GM23338 (cell line): Measurements from ENCODE around the gene PORCN. TPM values are rescaled to one million over a fixed set of nuclear protein-coding genes. Genes with fewer than 3 reads are reported as not detected.

Experiments used
- ATAC-seq: fragments of 200-7000 bp; cut with Tn5 transposase; 3 replicates; pipeline ENCODE4 v1.9.1; 2020
- DNase-seq: peaks from one replicate; pipeline ENCODE4 v3.0.0-alpha.2; 2015; ENCODE audit warnings: low spot score
- H2AFZ ChIP-seq: fragments of 200-600 bp; sonication (generic); 2 replicates; pipeline ENCODE4 v1.8.0; 2016; ENCODE audit warnings: antibody characterized with exemption, mild to moderate bottlenecking, moderate library complexity
- H3F3A ChIP-seq: fragments of 200-600 bp; sonication (generic); replicated peaks from 2 replicates; pipeline ENCODE4 v1.8.0; 2017; ENCODE audit warnings: antibody characterized with exemption, mixed run types, low read depth
- H3K27ac ChIP-seq: fragments of 200-600 bp; sonication (generic); 2 replicates; pipeline ENCODE4 v1.6.1; 2016; ENCODE audit warnings: low read depth
- H3K27me3 ChIP-seq: fragments of 200-600 bp; sonication (generic); 2 replicates; pipeline ENCODE4 v1.8.0; 2016; ENCODE audit warnings: mild to moderate bottlenecking, mixed run types, moderate library complexity; ENCODE audit not compliant: insufficient read depth
- H3K36me3 ChIP-seq: fragments of 200-600 bp; sonication (generic); 2 replicates; pipeline ENCODE4 v1.8.0; 2016; ENCODE audit warnings: mild to moderate bottlenecking; ENCODE audit not compliant: insufficient read depth
- H3K4me1 ChIP-seq: fragments of 200-600 bp; sonication (generic); 2 replicates; pipeline ENCODE4 v1.8.0; 2016; ENCODE audit warnings: mild to moderate bottlenecking, moderate library complexity; ENCODE audit not compliant: insufficient read depth
- H3K4me2 ChIP-seq: fragments of 200-600 bp; sonication (generic); 2 replicates; pipeline ENCODE4 v1.7.1; 2017; ENCODE audit warnings: mixed run types
- H3K4me3 ChIP-seq: fragments of 200-600 bp; sonication (generic); 2 replicates; pipeline ENCODE4 v1.6.1; 2016; ENCODE audit warnings: mixed run types
- H3K79me2 ChIP-seq: fragments of 200-600 bp; sonication (generic); replicated peaks from 2 replicates; pipeline ENCODE4 v1.8.0; 2017; ENCODE audit warnings: mild to moderate bottlenecking; ENCODE audit not compliant: insufficient read depth
- H3K9me2 ChIP-seq: fragments of 200-600 bp; sonication (generic); 2 replicates; pipeline ENCODE4 v1.8.0; 2017; ENCODE audit not compliant: insufficient read depth
- H4K20me1 ChIP-seq: fragments of 200-600 bp; sonication (generic); replicated peaks from 2 replicates; pipeline ENCODE4 v1.8.0; 2017; ENCODE audit warnings: mild to moderate bottlenecking; ENCODE audit not compliant: insufficient read depth
- H3K27ac Mint-ChIP-seq: 2 replicates; pipeline ENCODE4 v1.8.0; 2020; ENCODE audit warnings: inconsistent platforms, mild to moderate bottlenecking, moderate library complexity, mixed read lengths
- H3K27me3 Mint-ChIP-seq: 3 replicates; pipeline ENCODE4 v1.8.0; 2022; ENCODE audit warnings: low read depth, mild to moderate bottlenecking, moderate library complexity, mixed read lengths, inconsistent platforms; ENCODE audit not compliant: insufficient read depth, poor library complexity
- H3K36me3 Mint-ChIP-seq: 3 replicates; pipeline ENCODE4 v1.8.0; 2021; ENCODE audit warnings: low read depth, mild to moderate bottlenecking, inconsistent platforms, moderate library complexity, mixed read lengths
- H3K4me1 Mint-ChIP-seq: 3 replicates; pipeline ENCODE4 v1.8.0; 2020; ENCODE audit warnings: mild to moderate bottlenecking, inconsistent platforms, mixed read lengths
- H3K4me3 Mint-ChIP-seq: 3 replicates; pipeline ENCODE4 v1.8.0; 2021; ENCODE audit warnings: moderate library complexity, mild to moderate bottlenecking, inconsistent platforms, mixed read lengths
- H3K9me3 Mint-ChIP-seq: 3 replicates; pipeline ENCODE4 v1.8.0; 2020; ENCODE audit warnings: moderate library complexity, mild to moderate bottlenecking, inconsistent platforms, mixed read lengths
- CREB1 ChIP-seq: fragments of 250-450 bp; sonication (Bioruptor Pico); IDR thresholded peaks from 2 replicates; pipeline ENCODE4 v1.5.0; 2020; ENCODE audit warnings: low read depth, mild to moderate bottlenecking, moderate library complexity
- EZH2 ChIP-seq: fragments of 200-600 bp; sonication (generic); IDR thresholded peaks from one replicate; pipeline ENCODE4 v1.8.0; 2017; ENCODE audit warnings: antibody characterized with exemption, mild to moderate bottlenecking, low read depth; ENCODE audit not compliant: unreplicated experiment
- NANOG ChIP-seq: IDR thresholded peaks from 2 replicates; pipeline ENCODE4 v1.6.1; 2016; ENCODE audit warnings: antibody characterized with exemption, borderline replicate concordance
- POLR2AphosphoS5 ChIP-seq: IDR thresholded peaks from 2 replicates; pipeline ENCODE4 v1.6.1; 2016; ENCODE audit warnings: antibody characterized with exemption, low read depth
- ZNF114 ChIP-seq: fragments of 250-450 bp; sonication (Bioruptor Pico); IDR thresholded peaks from 2 replicates; pipeline ENCODE4 v1.5.0; 2020; ENCODE audit warnings: mild to moderate bottlenecking, moderate library complexity
- ZNF462 ChIP-seq: fragments of 250-450 bp; sonication (Bioruptor Pico); IDR thresholded peaks from 2 replicates; pipeline ENCODE4 v1.5.0; 2020; ENCODE audit warnings: mild to moderate bottlenecking, moderate library complexity
- polyA plus RNA-seq: library from polyadenylated mRNA; unstranded; fragments of >200 nt; fragmentation: Nextera tagmentation; extraction: Ambion mirVana; gene quantifications from 2 replicates; pipeline ENCODE4 v1.2.1, GENCODE V29; 2016
- total RNA-seq: library from RNA; depleted of rRNA; stranded (reverse); fragments of >200 nt; shearing (Covaris generic); gene quantifications from 2 replicates; pipeline ENCODE4 v1.2.3, GENCODE V29; 2014

The PORCN gene
- total and polyA plus RNA-seq, 2 experiments from 2014 or later = 19.4 to 28.5 TPM

- no peak for TF ChIP-seq ZNF462 (CRISPR knock-in tag)
These were observed 28.2 kb upstream of the PORCN start (continued) for GRCh38 chrX:48480583-48480982.

- Histone ChIP-seq H3K36me3 (peaks cover 4% of the 10 kb centered on the region; the same call in 1 of the 2 replicates), H2AFZ (no peak overlapping the region), H3K4me1 (no peaks in the 10 kb centered on the region), H3K27me3 (no peaks in the 10 kb centered on the region), H3K79me2 (peaks cover 2% of the 10 kb centered on the region), H3K27ac (no peak overlapping the region), H3K9me2 (no peaks in the 10 kb centered on the region), H4K20me1 (no peaks in the 10 kb centered on the region), H3K4me3 (no peak overlapping the region), H3F3A (no peaks in the 10 kb centered on the region), H3K4me2 (no peak overlapping the region)
- no peaks in the 10 kb centered on the region for H3K9me3 Mint-ChIP-seq
- no peak overlapping the region for H3K27ac Mint-ChIP-seq
- H3K4me3 Mint-ChIP-seq = no peak overlapping the region
- no peak for ATAC-seq
- DNase-seq = no peak
- peaks cover under 1% of the 10 kb centered on the region; the same call in 2 of the 3 replicates for H3K4me1 Mint-ChIP-seq
- peaks cover 35% of the 10 kb centered on the region for H3K36me3 Mint-ChIP-seq
- peaks cover 2% of the 10 kb centered on the region for H3K27me3 Mint-ChIP-seq
- TF ChIP-seq ZNF114 (CRISPR knock-in tag) (no peak), NANOG (no peak), CREB1 (CRISPR knock-in tag) (no peak), ZNF462 (CRISPR knock-in tag) (no peak), EZH2 (no peak), POLR2AphosphoS5 (no peak)
These were observed 26.3 kb upstream of the PORCN start for GRCh38 chrX:48482526-48482925.
